Kidney (tissue), 14 donors: ENCODE data around the gene ZNF609. TPM values are rescaled to one million over a fixed set of nuclear protein-coding genes. Genes with fewer than 3 reads are reported as not detected.

ENCODE experiments used
- DNase-seq, 5 donors: peaks; one replicate each; pipeline ENCODE4 v3.0.0-alpha.2; 2013 to 2020
- FAIRE-seq: peaks from 2 replicates; lab custom pipeline; 2012; peaks lifted over from hg19 to GRCh38; lab: Jason Lieb, UNC
- H3K27ac ChIP-seq, 2 donors: one replicate each; pipeline ENCODE4 v1.7.0; 2013; ENCODE audit warnings: low read depth in 2 of 2, low read length in 2 of 2, inconsistent platforms in 1 of 2
- H3K27me3 ChIP-seq: one replicate; pipeline ENCODE4 v1.7.1; 2013; ENCODE audit warnings: low read length, inconsistent platforms; ENCODE audit not compliant: control insufficient read depth, insufficient read depth
- H3K36me3 ChIP-seq, 3 donors: one replicate each; pipeline versions ENCODE4 v1.7.0 to v1.7.1; 2013; ENCODE audit warnings: low read length in 3 of 3, control low read depth in 1 of 3, inconsistent platforms in 1 of 3; ENCODE audit not compliant: insufficient read depth in 3 of 3, control insufficient read depth in 2 of 3
- H3K4me1 ChIP-seq, 3 donors: one replicate each; pipeline versions ENCODE4 v1.7.0 to v1.7.1; 2013; ENCODE audit warnings: low read length in 3 of 3, inconsistent platforms in 1 of 3, low read depth in 1 of 3; ENCODE audit not compliant: control insufficient read depth in 2 of 3, insufficient read depth in 2 of 3
- H3K4me3 ChIP-seq, 3 donors: one replicate each; pipeline versions ENCODE4 v1.7.0 to v1.8.1; 2013; ENCODE audit warnings: low read length in 3 of 3, control low read depth in 1 of 3, inconsistent platforms in 1 of 3
- H3K9ac ChIP-seq, 3 donors: one replicate each; pipeline versions ENCODE4 v1.7.0 to v1.7.1; 2013; ENCODE audit warnings: low read length in 3 of 3, control low read depth in 1 of 3, inconsistent platforms in 1 of 3
- H3K9me3 ChIP-seq, 3 donors: one replicate each; pipeline versions ENCODE4 v1.7.0 to v1.7.1; 2013; ENCODE audit warnings: low read length in 3 of 3, control low read depth in 1 of 3, inconsistent platforms in 1 of 3; ENCODE audit not compliant: control insufficient read depth in 2 of 3, insufficient read depth in 1 of 3
- CTCF ChIP-seq: IDR thresholded peaks from 3 replicates; pipeline ENCODE4 v1.5.1; 2012; ENCODE audit warnings: mild to moderate bottlenecking, moderate library complexity, borderline replicate concordance; ENCODE audit not compliant: insufficient read depth; ENCODE audit errors: extremely low read depth
- intact Hi-C: fragments of 100-400 bp; cut with DNase I; formaldehyde crosslinking; loops from one replicate; pipeline ENCODE4 v1.11.1; 2022
- polyA plus RNA-seq: library from polyadenylated mRNA; stranded (reverse); fragments of 350-450 nt; fragmentation: Illumina TruSeq; extraction: RNeasy Lipid Tissue Mini Kit (QIAGEN cat#74804); gene quantifications from one replicate; pipeline ENCODE4 v1.2.3, GENCODE V29; 2014; ENCODE audit warnings: low read depth, low replicate concordance; ENCODE audit not compliant: insufficient read depth
- total RNA-seq: library from RNA; stranded (reverse); fragmentation: NEBNext Ultra II Directional; extraction: Animal tissue kit (Norgen Biotek cat#: 25700); gene quantifications from one replicate; pipeline ENCODE4 v1.2.1, GENCODE V29; 2021
- donor health status: control.
- donor health status: control.
- donor health status: control.
- donor health status: control.
- donor health status: control.
- donor health status: DM: yes; HTN: yes; CAD: no.
- donor health status: Normal renal cell carcinoma (clear cell type).

The ZNF609 gene
- total and polyA plus RNA-seq, 2 donors from 2014 or later: 3.1 to 37.2 TPM

GRCh38 chr15:64560501-64560900, 100.1 kb downstream of the ZNF609 start:
- no peak for TF ChIP-seq CTCF
- Histone ChIP-seq H3K27ac (no peak overlapping the region), H3K27me3 (no peaks in the 10 kb centered on the region), H3K36me3 (no peaks in the 10 kb centered on the region), H3K9ac (no peak overlapping the region), H3K4me1 (peaks cover 0 to 4% (median 0%) of the 10 kb centered on the region in 3 donors), H3K4me3 (no peak overlapping the region), H3K9me3 (no peaks in the 10 kb centered on the region)
- no peak for FAIRE-seq
- intact Hi-C loops: no loop called here
- no peak for DNase-seq

GRCh38 chr15:64560998-64561397, 100.6 kb downstream of the ZNF609 start:
- no peaks in the 10 kb centered on the region for H3K36me3 ChIP-seq
- no peaks in the 10 kb centered on the region for H3K9me3 ChIP-seq
- no peak overlapping the region for H3K4me3 ChIP-seq
- no peak overlapping the region for H3K27ac ChIP-seq
- no peaks in the 10 kb centered on the region for H3K27me3 ChIP-seq
- no peak for DNase-seq
- H3K4me1 ChIP-seq: peaks cover 0 to 4% (median 0%) of the 10 kb centered on the region in 3 donors
- intact Hi-C loops: no loop called here
- FAIRE-seq: no peak
- no peak for TF ChIP-seq CTCF
- no peak overlapping the region for H3K9ac ChIP-seq

- H3K9ac ChIP-seq: no peak overlapping the region
- peaks cover 0 to 7% (median 0%) of the 10 kb centered on the region in 3 donors for H3K4me1 ChIP-seq
- DNase-seq (no peak), FAIRE-seq (no peak)
- no peak for TF ChIP-seq CTCF
- no peak overlapping the region for H3K27ac ChIP-seq
- H3K9me3 ChIP-seq: no peaks in the 10 kb centered on the region
- intact Hi-C loops: no loop called here
- no peaks in the 10 kb centered on the region for H3K27me3 ChIP-seq
- H3K4me3 ChIP-seq: no peak overlapping the region
- no peaks in the 10 kb centered on the region for H3K36me3 ChIP-seq
Observed at GRCh38 chr15:64562003-64562640, 101.7 kb downstream of the ZNF609 start.
